Measurements from ENCODE around the gene TMX4.

GRCh38 chr20:7940341-7940740 is 79.2 kb downstream of the TMX4 start, which contains the start of gene HAO1:
- TF ChIP-seq CTCF (IDR thresholded peaks at IDR 0.05) = no peak
- TF ChIP-seq POLR2A (IDR thresholded peaks at IDR 0.05) = no peak
- no peak for TF ChIP-seq POLR2AphosphoS5 (IDR thresholded peaks at IDR 0.05)

All from prostate gland (tissue), 2 donors.